ENCODE data around the gene SLC7A8.

GRCh38 chr14:23115039-23115731, 68.3 kb downstream of the SLC7A8 start:
- TF ChIP-seq CTCF (conservative IDR thresholded peaks at IDR 0.05; ENCODE audit: low read depth, low read length) (no peak), RAD21 (IDR thresholded peaks at IDR 0.05; ENCODE audit: low read length) (no peak; the same call in 1 of the 2 replicates), POLR2A (IDR thresholded peaks at IDR 0.05; ENCODE audit: low read depth, low read length) (peak; percentile 75; the same call in 1 of the 2 replicates), USF2 (IDR thresholded peaks at IDR 0.05; ENCODE audit: low read depth, low read length) (no peak), RCOR1 (IDR thresholded peaks at IDR 0.05; ENCODE audit: insufficient replicate concordance, low read length) (peak; percentile 16), SMC3 (IDR thresholded peaks at IDR 0.05; ENCODE audit: low read depth, low read length) (no peak), CEBPB (IDR thresholded peaks at IDR 0.05; ENCODE audit: low read depth, low read length) (peak; percentile 41; the same call in 1 of the 2 replicates), MAZ (IDR thresholded peaks at IDR 0.05; ENCODE audit: borderline replicate concordance, low read depth, low read length) (peak; percentile 71; the same call in 1 of the 2 replicates)

Data from IMR-90 (cell line).